PFSK-1 (cell line): ENCODE results near the gene DUOX1.

Experiments
- POLR2AphosphoS5 ChIP-seq: IDR thresholded peaks from 2 replicates; pipeline ENCODE4 v1.6.1; 2012; ENCODE audit warnings: low read depth, mild to moderate bottlenecking, control low read depth, low read length, moderate library complexity
- REST ChIP-seq, 2 experiments: IDR thresholded peaks; 2 replicates each; pipeline versions ENCODE4 v1.6.1 to v1.8.0; 2011 to 2012; ENCODE audit warnings: low read depth in 2 of 2, low read length in 2 of 2, control low read depth in 1 of 2, inconsistent platforms in 1 of 2, mild to moderate bottlenecking in 1 of 2, moderate library complexity in 1 of 2; ENCODE audit not compliant: insufficient read depth in 1 of 2
- SIN3A ChIP-seq: IDR thresholded peaks from 2 replicates; pipeline ENCODE4 v1.6.1; 2012; ENCODE audit warnings: mild to moderate bottlenecking, low read length, moderate library complexity, borderline replicate concordance; ENCODE audit not compliant: insufficient read depth
- TAF1 ChIP-seq: IDR thresholded peaks from 2 replicates; pipeline ENCODE4 v1.6.1; 2012; ENCODE audit warnings: low read length, control low read depth, borderline replicate concordance; ENCODE audit not compliant: insufficient read depth

- no peak for TF ChIP-seq TAF1
- TF ChIP-seq POLR2AphosphoS5, result no peak
- no peak for TF ChIP-seq SIN3A
- no peak for TF ChIP-seq REST (IDR thresholded peaks at IDR 0.05; ENCODE audit: insufficient read depth in 1 of 2, low read depth in 2 of 2, low read length in 2 of 2)
Observed at GRCh38 chr15:45182996-45183395, 53.2 kb downstream of the DUOX1 start.
